Adrenal gland (tissue), 5 donors: Measurements from ENCODE around the gene TOR1AIP1.

Experiments used
- CTCF ChIP-seq, 6 experiments: fragments of 450-650 bp in 4 of 6; fragments of 200-600 bp in 2 of 6; sonication (generic) in 1 of 6; IDR thresholded peaks; 1 replicate in 5 of 6; 2 replicates in 1 of 6; pipeline versions ENCODE4 v1.5.1 to v1.8.0; 2016 to 2021; ENCODE audit warnings: antibody characterized with exemption in 6 of 6, mild to moderate bottlenecking in 2 of 6, moderate library complexity in 1 of 6
- POLR2A ChIP-seq, 2 donors: fragments of 450-650 bp; IDR thresholded peaks; one replicate each; pipeline ENCODE4 v1.6.1; 2017; ENCODE audit warnings: antibody characterized with exemption in 2 of 2, mild to moderate bottlenecking in 2 of 2, moderate library complexity in 1 of 2
- donor health status: DM: no; HTN: no; CAD: no.

GRCh38 chr1:179888071-179888470, 6.0 kb downstream of the TOR1AIP1 start:
- TF ChIP-seq CTCF (IDR thresholded peaks at IDR 0.05) (no peak), POLR2A (IDR thresholded peaks at IDR 0.05) (no peak)
